H9 (cell line): ENCODE measurements around the gene TMBIM6. TPM values are rescaled to one million over a fixed set of nuclear protein-coding genes. Genes with fewer than 3 reads are reported as not detected.

ENCODE experiments used
- DNase-seq: peaks from one replicate; pipeline ENCODE4 v3.0.0-alpha.2; 2017
- H2AFZ ChIP-seq: one replicate; pipeline ENCODE4 v1.6.1; 2013; ENCODE audit warnings: mild to moderate bottlenecking, low read length, control low read depth, moderate library complexity
- H2AK5ac ChIP-seq: 2 replicates; pipeline ENCODE4 v1.6.1; 2013; ENCODE audit warnings: low read length, control low read depth, mixed read lengths; ENCODE audit not compliant: insufficient read length
- H2BK120ac ChIP-seq: one replicate; pipeline ENCODE4 v1.6.1; 2013; ENCODE audit warnings: low read depth, mild to moderate bottlenecking, low read length, control low read depth, inconsistent platforms; ENCODE audit not compliant: poor library complexity, severe bottlenecking
- H2BK12ac ChIP-seq: 2 replicates; pipeline ENCODE4 v1.6.1; 2013; ENCODE audit warnings: low read length, control low read depth, mixed read lengths, low read depth; ENCODE audit not compliant: insufficient read length
- H2BK15ac ChIP-seq: 2 replicates; pipeline ENCODE4 v1.6.1; 2013; ENCODE audit warnings: low read depth, low read length, control low read depth
- H2BK20ac ChIP-seq: one replicate; pipeline ENCODE4 v1.6.1; 2013; ENCODE audit warnings: low read depth, mild to moderate bottlenecking, low read length, control low read depth, inconsistent platforms; ENCODE audit not compliant: poor library complexity, severe bottlenecking
- H2BK5ac ChIP-seq: 2 replicates; pipeline ENCODE4 v1.6.1; 2013; ENCODE audit warnings: low read length, control low read depth, mixed read lengths; ENCODE audit not compliant: insufficient read length
- H3K14ac ChIP-seq: 2 replicates; pipeline ENCODE4 v1.6.1; 2013; ENCODE audit warnings: low read length, control low read depth; ENCODE audit not compliant: insufficient read depth
- H3K18ac ChIP-seq: 2 replicates; pipeline ENCODE4 v1.6.1; 2013; ENCODE audit warnings: low read depth, mild to moderate bottlenecking, mixed read lengths, low read length, control low read depth; ENCODE audit not compliant: insufficient read length
- H3K23ac ChIP-seq: 2 replicates; pipeline ENCODE4 v1.6.1; 2013; ENCODE audit warnings: low read length, control low read depth, mixed read lengths, low read depth; ENCODE audit not compliant: insufficient read length
- H3K23me2 ChIP-seq: 2 replicates; pipeline ENCODE4 v1.6.1; 2013; ENCODE audit warnings: low read depth, mild to moderate bottlenecking, mixed read lengths, low read length, control low read depth; ENCODE audit not compliant: insufficient read length, poor library complexity, severe bottlenecking
- H3K27ac ChIP-seq: 2 replicates; pipeline ENCODE4 v1.5.1; 2013; ENCODE audit warnings: low read length, control low read depth, mixed read lengths, low read depth; ENCODE audit not compliant: insufficient read length
- H3K27me3 ChIP-seq: 2 replicates; pipeline ENCODE4 v1.6.1; 2013; ENCODE audit warnings: low read length, control low read depth, inconsistent platforms; ENCODE audit not compliant: insufficient read depth
- H3K4ac ChIP-seq: 2 replicates; pipeline ENCODE4 v1.6.1; 2013; ENCODE audit warnings: low read depth, mild to moderate bottlenecking, control low read depth, inconsistent platforms, low read length, moderate library complexity
- H3K4me1 ChIP-seq: 2 replicates; pipeline ENCODE4 v1.6.1; 2013; ENCODE audit warnings: low read length, control low read depth, inconsistent platforms; ENCODE audit not compliant: insufficient read depth
- H3K4me2 ChIP-seq: 2 replicates; pipeline ENCODE4 v1.6.1; 2013; ENCODE audit warnings: low read length, control low read depth, mixed read lengths; ENCODE audit not compliant: insufficient read length, insufficient read depth
- H3K56ac ChIP-seq: 2 replicates; pipeline ENCODE4 v1.6.1; 2013; ENCODE audit warnings: low read depth, mild to moderate bottlenecking, mixed read lengths, low read length, control low read depth; ENCODE audit not compliant: insufficient read length
- H3K79me1 ChIP-seq: 2 replicates; pipeline ENCODE4 v1.6.1; 2013; ENCODE audit warnings: low read depth, mild to moderate bottlenecking, moderate library complexity, low read length, control low read depth, inconsistent platforms; ENCODE audit not compliant: insufficient read depth, poor library complexity, severe bottlenecking
- H3K79me2 ChIP-seq: 2 replicates; pipeline ENCODE4 v1.6.1; 2013; ENCODE audit warnings: low read length, control low read depth, inconsistent platforms; ENCODE audit not compliant: insufficient read depth
- H3K9ac ChIP-seq: 2 replicates; pipeline ENCODE4 v1.6.1; 2013; ENCODE audit warnings: low read length, control low read depth, mixed read lengths; ENCODE audit not compliant: insufficient read length; ENCODE audit errors: extremely low read depth
- H3K9me3 ChIP-seq: one replicate; pipeline ENCODE4 v1.6.1; 2013; ENCODE audit warnings: low read depth, low read length, inconsistent platforms; ENCODE audit not compliant: control insufficient read depth
- H3T11ph ChIP-seq: one replicate; pipeline ENCODE4 v1.6.1; 2013; ENCODE audit warnings: mild to moderate bottlenecking, low read length, control low read depth, inconsistent platforms
- H4K20me1 ChIP-seq: one replicate; pipeline ENCODE4 v1.6.1; 2013; ENCODE audit not compliant: control insufficient read depth, insufficient read length, insufficient read depth
- H4K5ac ChIP-seq: 2 replicates; pipeline ENCODE4 v1.6.1; 2013; ENCODE audit warnings: low read depth, mild to moderate bottlenecking, mixed read lengths, low read length, control low read depth; ENCODE audit not compliant: insufficient read length
- H4K8ac ChIP-seq: replicated peaks from 2 replicates; pipeline ENCODE4 v1.6.1; 2013; ENCODE audit warnings: low read length, control low read depth, mixed read lengths, low read depth; ENCODE audit not compliant: insufficient read length
- H4K91ac ChIP-seq: 2 replicates; pipeline ENCODE4 v1.6.1; 2013; ENCODE audit warnings: low read depth, mild to moderate bottlenecking, moderate library complexity, mixed read lengths, low read length, control low read depth; ENCODE audit not compliant: insufficient read length
- H3K27ac Mint-ChIP-seq, 3 experiments: 2 replicates in 2 of 3; 3 replicates in 1 of 3; pipeline ENCODE4 v1.8.0; 2020 to 2021; ENCODE audit warnings: mixed read lengths in 3 of 3, mild to moderate bottlenecking in 1 of 3, moderate library complexity in 1 of 3
- H3K27me3 Mint-ChIP-seq: 2 replicates; pipeline ENCODE4 v1.8.0; 2021; ENCODE audit warnings: low read depth, mild to moderate bottlenecking, moderate library complexity, mixed read lengths
- H3K36me3 Mint-ChIP-seq, 3 experiments: 2 replicates in 2 of 3; 3 replicates in 1 of 3; pipeline ENCODE4 v1.8.0; 2020 to 2021; ENCODE audit warnings: low read depth in 3 of 3, mixed read lengths in 3 of 3; ENCODE audit not compliant: insufficient read depth in 1 of 3
- H3K4me1 Mint-ChIP-seq, 2 experiments: 2 replicates each; pipeline ENCODE4 v1.8.0; 2020; ENCODE audit warnings: mixed read lengths in 2 of 2
- H3K4me3 Mint-ChIP-seq, 2 experiments: 2 replicates in 1 of 2; 3 replicates in 1 of 2; pipeline ENCODE4 v1.8.0; 2020 to 2021; ENCODE audit warnings: mild to moderate bottlenecking in 2 of 2, mixed read lengths in 2 of 2, moderate library complexity in 1 of 2
- H3K9me3 Mint-ChIP-seq, 2 experiments: 2 replicates in 1 of 2; 3 replicates in 1 of 2; pipeline ENCODE4 v1.8.0; 2020; ENCODE audit warnings: mild to moderate bottlenecking in 2 of 2, mixed read lengths in 2 of 2, moderate library complexity in 1 of 2
- WGBS: extraction: QIAGEN DNeasy Blood & Tissue Kit; methylation state at CpG from one replicate; pipeline ENCODE4 v1.1.7; 2013; ENCODE audit warnings: missing lambda C conversion rate, low lambda C conversion rate, mixed read lengths; ENCODE audit not compliant: insufficient read length; ENCODE audit errors: extremely low coverage; 5-methylcytosine and 5-hydroxymethylcytosine counted together
- total RNA-seq: library from RNA; stranded (reverse); gene quantifications from 2 replicates; pipeline ENCODE4 v1.2.1, GENCODE V29; 2021
- TF ChIP-seq, protein P1 (sequence below): fragments of 200-600 bp; sonication (generic); conservative IDR thresholded peaks from 3 replicates; pipeline ENCODE4 v1.8.0; 2021; ENCODE audit warnings: antibody characterized with exemption, mild to moderate bottlenecking

TMBIM6 gene
- total RNA-seq, 1 experiment from 2014 or later, result 362 TPM

DNA sequence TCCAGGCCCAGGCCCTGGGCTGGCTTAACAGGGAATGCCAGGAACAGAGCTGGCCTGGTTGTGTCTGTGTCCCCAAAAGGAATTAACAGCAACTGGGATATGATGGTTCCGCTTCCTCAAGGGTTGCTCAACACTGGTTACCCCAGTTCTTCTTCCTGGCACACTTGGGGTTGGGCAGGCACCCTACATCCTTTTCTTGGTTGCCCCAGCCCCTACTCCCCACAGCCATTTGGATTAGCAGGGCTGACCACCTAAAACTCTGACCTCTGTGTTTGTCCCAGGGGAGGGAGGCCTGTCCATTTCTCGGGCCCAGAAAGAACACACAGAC lies 56.1 kb downstream of the TMBIM6 start:
- TF ChIP-seq, protein P1, sequence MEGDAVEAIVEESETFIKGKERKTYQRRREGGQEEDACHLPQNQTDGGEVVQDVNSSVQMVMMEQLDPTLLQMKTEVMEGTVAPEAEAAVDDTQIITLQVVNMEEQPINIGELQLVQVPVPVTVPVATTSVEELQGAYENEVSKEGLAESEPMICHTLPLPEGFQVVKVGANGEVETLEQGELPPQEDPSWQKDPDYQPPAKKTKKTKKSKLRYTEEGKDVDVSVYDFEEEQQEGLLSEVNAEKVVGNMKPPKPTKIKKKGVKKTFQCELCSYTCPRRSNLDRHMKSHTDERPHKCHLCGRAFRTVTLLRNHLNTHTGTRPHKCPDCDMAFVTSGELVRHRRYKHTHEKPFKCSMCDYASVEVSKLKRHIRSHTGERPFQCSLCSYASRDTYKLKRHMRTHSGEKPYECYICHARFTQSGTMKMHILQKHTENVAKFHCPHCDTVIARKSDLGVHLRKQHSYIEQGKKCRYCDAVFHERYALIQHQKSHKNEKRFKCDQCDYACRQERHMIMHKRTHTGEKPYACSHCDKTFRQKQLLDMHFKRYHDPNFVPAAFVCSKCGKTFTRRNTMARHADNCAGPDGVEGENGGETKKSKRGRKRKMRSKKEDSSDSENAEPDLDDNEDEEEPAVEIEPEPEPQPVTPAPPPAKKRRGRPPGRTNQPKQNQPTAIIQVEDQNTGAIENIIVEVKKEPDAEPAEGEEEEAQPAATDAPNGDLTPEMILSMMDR, result no peak
- Histone ChIP-seq H3T11ph (no peak overlapping the region), H3K56ac (no peak overlapping the region), H3K79me2 (no peaks in the 10 kb centered on the region), H3K79me1 (no peaks in the 10 kb centered on the region), H2AK5ac (no peak overlapping the region), H3K18ac (no peak overlapping the region), H3K9ac (no peak overlapping the region), H3K27ac (no peak overlapping the region), H3K23me2 (no peaks in the 10 kb centered on the region), H2BK20ac (no peak overlapping the region), H3K14ac (no peak overlapping the region), H2AFZ (no peak overlapping the region), H2BK15ac (no peak overlapping the region), H2BK5ac (no peak overlapping the region), H2BK12ac (no peak overlapping the region), H3K23ac (no peak overlapping the region), H3K4me1 (no peaks in the 10 kb centered on the region), H3K9me3 (no peaks in the 10 kb centered on the region), H3K4me2 (no peak overlapping the region), H4K5ac (no peak overlapping the region), H4K20me1 (no peaks in the 10 kb centered on the region), H4K8ac (no peak overlapping the region), H3K4ac (no peak overlapping the region), H4K91ac (no peak overlapping the region), H2BK120ac (no peak overlapping the region), H3K27me3 (no peaks in the 10 kb centered on the region)
- DNase-seq, result no peak
- no CpG with 5 or more reads among the region's 2 CpGs for WGBS
- H3K27ac Mint-ChIP-seq, result no peak overlapping the region
- no peaks in the 10 kb centered on the region for H3K4me1 Mint-ChIP-seq
- H3K27me3 Mint-ChIP-seq, result no peaks in the 10 kb centered on the region
- no peak overlapping the region for H3K4me3 Mint-ChIP-seq
- peaks cover 10 to 38% (median 15%) of the 10 kb centered on the region in 3 experiments for H3K36me3 Mint-ChIP-seq
- no peaks in the 10 kb centered on the region for H3K9me3 Mint-ChIP-seq
